ENCODE results near the gene AACS. TPM values are rescaled to one million over a fixed set of nuclear protein-coding genes. Genes with fewer than 3 reads are reported as not detected.

Gene AACS
- total and polyA plus RNA-seq, 4 donors, result 3.4 to 13.6 (median 7.3) TPM

DNA sequence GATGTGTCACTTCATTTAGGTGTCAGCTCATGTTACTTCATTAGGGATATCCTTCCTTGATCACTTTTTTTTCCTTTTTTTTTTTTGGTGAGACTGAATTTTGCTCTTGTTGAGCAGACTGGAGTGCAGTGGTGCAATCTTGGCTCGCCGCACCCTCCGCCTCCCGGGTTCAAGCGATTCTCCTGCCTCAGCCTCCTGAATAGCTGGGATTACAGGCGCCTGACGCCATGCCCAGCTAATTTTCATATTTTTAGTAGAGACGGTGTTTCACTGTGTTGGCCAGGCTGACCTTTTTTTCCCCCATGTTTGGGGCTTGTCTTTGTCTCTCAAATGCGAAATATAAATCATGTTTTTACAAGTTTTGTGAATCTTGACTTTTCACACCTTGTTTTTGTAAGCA lies 9.6 kb upstream of the AACS start:
- Histone ChIP-seq H3K27ac (ENCODE audit: low read depth in 1 of 2, low read length in 2 of 2) (no peak overlapping the region), H3K9ac (ENCODE audit: low read depth in 1 of 2, low read length in 2 of 2) (no peak overlapping the region), H3K4me1 (ENCODE audit: control insufficient read depth in 4 of 4, insufficient read depth in 4 of 4, low read length in 3 of 4) (no peaks in the 10 kb centered on the region), H3K9me3 (ENCODE audit: control insufficient read depth in 4 of 4, low read length in 3 of 4) (no peaks in the 10 kb centered on the region), H3K36me3 (ENCODE audit: control insufficient read depth in 4 of 4, insufficient read depth in 3 of 4, low read depth in 1 of 4, low read length in 3 of 4) (no peaks in the 10 kb centered on the region), H3K4me3 (ENCODE audit: low read depth in 1 of 3, low read length in 3 of 3) (no peak overlapping the region), H3K27me3 (ENCODE audit: control insufficient read depth in 4 of 4, insufficient read depth in 4 of 4, low read length in 3 of 4) (no peaks in the 10 kb centered on the region)
- no peak for TF ChIP-seq FOXA2 (IDR thresholded peaks at IDR 0.05)
- TF ChIP-seq JUND (IDR thresholded peaks at IDR 0.05), result no peak
- TF ChIP-seq EGR1 (IDR thresholded peaks at IDR 0.05; ENCODE audit: low read depth in 2 of 2), result no peak
- TF ChIP-seq RXRA (IDR thresholded peaks at IDR 0.05), result no peak
- TF ChIP-seq NR2F2 (IDR thresholded peaks at IDR 0.05), result no peak
- TF ChIP-seq ATF3 (IDR thresholded peaks at IDR 0.05), result no peak
- TF ChIP-seq HNF4A (conservative IDR thresholded peaks at IDR 0.05), result no peak
- no peak for TF ChIP-seq ZBTB33 (IDR thresholded peaks at IDR 0.05)
- TF ChIP-seq SP1 (IDR thresholded peaks at IDR 0.05), result no peak
- TF ChIP-seq TAF1 (conservative IDR thresholded peaks at IDR 0.05), result no peak
- TF ChIP-seq RAD21 (IDR thresholded peaks at IDR 0.05), result no peak
- no peak for TF ChIP-seq HNF4G (IDR thresholded peaks at IDR 0.05)
- TF ChIP-seq, protein P1, sequence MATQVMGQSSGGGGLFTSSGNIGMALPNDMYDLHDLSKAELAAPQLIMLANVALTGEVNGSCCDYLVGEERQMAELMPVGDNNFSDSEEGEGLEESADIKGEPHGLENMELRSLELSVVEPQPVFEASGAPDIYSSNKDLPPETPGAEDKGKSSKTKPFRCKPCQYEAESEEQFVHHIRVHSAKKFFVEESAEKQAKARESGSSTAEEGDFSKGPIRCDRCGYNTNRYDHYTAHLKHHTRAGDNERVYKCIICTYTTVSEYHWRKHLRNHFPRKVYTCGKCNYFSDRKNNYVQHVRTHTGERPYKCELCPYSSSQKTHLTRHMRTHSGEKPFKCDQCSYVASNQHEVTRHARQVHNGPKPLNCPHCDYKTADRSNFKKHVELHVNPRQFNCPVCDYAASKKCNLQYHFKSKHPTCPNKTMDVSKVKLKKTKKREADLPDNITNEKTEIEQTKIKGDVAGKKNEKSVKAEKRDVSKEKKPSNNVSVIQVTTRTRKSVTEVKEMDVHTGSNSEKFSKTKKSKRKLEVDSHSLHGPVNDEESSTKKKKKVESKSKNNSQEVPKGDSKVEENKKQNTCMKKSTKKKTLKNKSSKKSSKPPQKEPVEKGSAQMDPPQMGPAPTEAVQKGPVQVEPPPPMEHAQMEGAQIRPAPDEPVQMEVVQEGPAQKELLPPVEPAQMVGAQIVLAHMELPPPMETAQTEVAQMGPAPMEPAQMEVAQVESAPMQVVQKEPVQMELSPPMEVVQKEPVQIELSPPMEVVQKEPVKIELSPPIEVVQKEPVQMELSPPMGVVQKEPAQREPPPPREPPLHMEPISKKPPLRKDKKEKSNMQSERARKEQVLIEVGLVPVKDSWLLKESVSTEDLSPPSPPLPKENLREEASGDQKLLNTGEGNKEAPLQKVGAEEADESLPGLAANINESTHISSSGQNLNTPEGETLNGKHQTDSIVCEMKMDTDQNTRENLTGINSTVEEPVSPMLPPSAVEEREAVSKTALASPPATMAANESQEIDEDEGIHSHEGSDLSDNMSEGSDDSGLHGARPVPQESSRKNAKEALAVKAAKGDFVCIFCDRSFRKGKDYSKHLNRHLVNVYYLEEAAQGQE (IDR thresholded peaks at IDR 0.05), result no peak
- no peak for TF ChIP-seq FOXA1 (IDR thresholded peaks at IDR 0.05)
- TF ChIP-seq GABPA (IDR thresholded peaks at IDR 0.05 in 1 of 2, conservative IDR thresholded peaks at IDR 0.05 in 1 of 2), result no peak
- TF ChIP-seq, protein P2, sequence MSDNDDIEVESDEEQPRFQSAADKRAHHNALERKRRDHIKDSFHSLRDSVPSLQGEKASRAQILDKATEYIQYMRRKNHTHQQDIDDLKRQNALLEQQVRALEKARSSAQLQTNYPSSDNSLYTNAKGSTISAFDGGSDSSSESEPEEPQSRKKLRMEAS (IDR thresholded peaks at IDR 0.05), result no peak
- no peak for DNase-seq (ENCODE audit: low spot score)
- WGBS, result 85% methylated on average over 9 of the region's 9 CpGs

DNA sequence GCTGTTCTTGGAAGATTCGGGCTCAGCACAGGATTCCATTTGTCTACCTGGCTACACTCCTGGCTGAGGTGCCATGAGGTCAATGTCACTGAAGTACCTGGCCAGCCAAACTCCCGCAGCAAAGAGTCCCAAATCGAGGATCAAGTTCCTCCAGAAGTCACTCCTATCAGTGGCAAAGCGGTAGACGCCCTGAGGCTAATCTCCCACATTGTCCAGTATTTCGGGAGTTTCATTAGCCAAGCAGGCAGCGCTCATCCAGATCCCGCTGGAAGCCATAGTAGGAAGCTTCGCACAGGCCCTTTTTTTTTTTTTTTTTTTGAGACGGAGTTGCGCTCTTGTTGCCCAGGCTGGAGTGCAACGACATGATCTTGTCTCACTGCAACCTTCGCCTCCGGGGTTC lies 8.9 kb upstream of the AACS start:
- 88% methylated on average over 14 of the region's 14 CpGs for WGBS
- TF ChIP-seq GABPA (IDR thresholded peaks at IDR 0.05 in 1 of 2, conservative IDR thresholded peaks at IDR 0.05 in 1 of 2) (no peak), JUND (IDR thresholded peaks at IDR 0.05) (no peak), ATF3 (IDR thresholded peaks at IDR 0.05) (no peak), RAD21 (IDR thresholded peaks at IDR 0.05) (no peak), ZBTB33 (IDR thresholded peaks at IDR 0.05) (no peak), RXRA (IDR thresholded peaks at IDR 0.05) (no peak), NR2F2 (IDR thresholded peaks at IDR 0.05) (no peak), TAF1 (conservative IDR thresholded peaks at IDR 0.05) (no peak), FOXA2 (IDR thresholded peaks at IDR 0.05) (no peak), HNF4G (IDR thresholded peaks at IDR 0.05) (no peak)
- TF ChIP-seq, protein P1 (IDR thresholded peaks at IDR 0.05), result no peak
- TF ChIP-seq, protein P3, sequence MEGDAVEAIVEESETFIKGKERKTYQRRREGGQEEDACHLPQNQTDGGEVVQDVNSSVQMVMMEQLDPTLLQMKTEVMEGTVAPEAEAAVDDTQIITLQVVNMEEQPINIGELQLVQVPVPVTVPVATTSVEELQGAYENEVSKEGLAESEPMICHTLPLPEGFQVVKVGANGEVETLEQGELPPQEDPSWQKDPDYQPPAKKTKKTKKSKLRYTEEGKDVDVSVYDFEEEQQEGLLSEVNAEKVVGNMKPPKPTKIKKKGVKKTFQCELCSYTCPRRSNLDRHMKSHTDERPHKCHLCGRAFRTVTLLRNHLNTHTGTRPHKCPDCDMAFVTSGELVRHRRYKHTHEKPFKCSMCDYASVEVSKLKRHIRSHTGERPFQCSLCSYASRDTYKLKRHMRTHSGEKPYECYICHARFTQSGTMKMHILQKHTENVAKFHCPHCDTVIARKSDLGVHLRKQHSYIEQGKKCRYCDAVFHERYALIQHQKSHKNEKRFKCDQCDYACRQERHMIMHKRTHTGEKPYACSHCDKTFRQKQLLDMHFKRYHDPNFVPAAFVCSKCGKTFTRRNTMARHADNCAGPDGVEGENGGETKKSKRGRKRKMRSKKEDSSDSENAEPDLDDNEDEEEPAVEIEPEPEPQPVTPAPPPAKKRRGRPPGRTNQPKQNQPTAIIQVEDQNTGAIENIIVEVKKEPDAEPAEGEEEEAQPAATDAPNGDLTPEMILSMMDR (IDR thresholded peaks at IDR 0.05; ENCODE audit: low read depth, low read length, missing input control), result no peak
- TF ChIP-seq, protein P2 (IDR thresholded peaks at IDR 0.05), result no peak

More for the DNA sequence above, 8.9 kb upstream of the AACS start:
- no peak overlapping the region for H3K4me3 ChIP-seq (ENCODE audit: low read depth in 1 of 3, low read length in 3 of 3)
- no peak for DNase-seq (ENCODE audit: low spot score)
- no peaks in the 10 kb centered on the region for H3K36me3 ChIP-seq (ENCODE audit: control insufficient read depth in 4 of 4, insufficient read depth in 3 of 4, low read depth in 1 of 4, low read length in 3 of 4)
- no peaks in the 10 kb centered on the region for H3K4me1 ChIP-seq (ENCODE audit: control insufficient read depth in 4 of 4, insufficient read depth in 4 of 4, low read length in 3 of 4)
- H3K27me3 ChIP-seq (ENCODE audit: control insufficient read depth in 4 of 4, insufficient read depth in 4 of 4, low read length in 3 of 4), result no peaks in the 10 kb centered on the region
- no peak overlapping the region for H3K27ac ChIP-seq (ENCODE audit: low read depth in 1 of 2, low read length in 2 of 2)
- H3K9ac ChIP-seq (ENCODE audit: low read depth in 1 of 2, low read length in 2 of 2), result no peak overlapping the region
- H3K9me3 ChIP-seq (ENCODE audit: control insufficient read depth in 4 of 4, low read length in 3 of 4), result no peaks in the 10 kb centered on the region
